HG02610 (cell line): Measurements from ENCODE around the gene NRCAM.

ENCODE experiments used
- ATAC-seq: cut with Tn5 transposase; IDR thresholded peaks from one replicate; pipeline ENCODE4 v1.9.1; 2021; ENCODE audit warnings: mild to moderate bottlenecking, moderate library complexity; ENCODE audit not compliant: unreplicated experiment

Gene NRCAM

GRCh38 chr7:108225531-108226181 is 230.6 kb downstream of the NRCAM start:
- ATAC-seq, result no peak

- no peak for ATAC-seq
Observed at GRCh38 chr7:108224387-108224786, 231.8 kb downstream of the NRCAM start.

- no peak for ATAC-seq
Observed at GRCh38 chr7:108222236-108222892, 233.9 kb downstream of the NRCAM start.

DNA sequence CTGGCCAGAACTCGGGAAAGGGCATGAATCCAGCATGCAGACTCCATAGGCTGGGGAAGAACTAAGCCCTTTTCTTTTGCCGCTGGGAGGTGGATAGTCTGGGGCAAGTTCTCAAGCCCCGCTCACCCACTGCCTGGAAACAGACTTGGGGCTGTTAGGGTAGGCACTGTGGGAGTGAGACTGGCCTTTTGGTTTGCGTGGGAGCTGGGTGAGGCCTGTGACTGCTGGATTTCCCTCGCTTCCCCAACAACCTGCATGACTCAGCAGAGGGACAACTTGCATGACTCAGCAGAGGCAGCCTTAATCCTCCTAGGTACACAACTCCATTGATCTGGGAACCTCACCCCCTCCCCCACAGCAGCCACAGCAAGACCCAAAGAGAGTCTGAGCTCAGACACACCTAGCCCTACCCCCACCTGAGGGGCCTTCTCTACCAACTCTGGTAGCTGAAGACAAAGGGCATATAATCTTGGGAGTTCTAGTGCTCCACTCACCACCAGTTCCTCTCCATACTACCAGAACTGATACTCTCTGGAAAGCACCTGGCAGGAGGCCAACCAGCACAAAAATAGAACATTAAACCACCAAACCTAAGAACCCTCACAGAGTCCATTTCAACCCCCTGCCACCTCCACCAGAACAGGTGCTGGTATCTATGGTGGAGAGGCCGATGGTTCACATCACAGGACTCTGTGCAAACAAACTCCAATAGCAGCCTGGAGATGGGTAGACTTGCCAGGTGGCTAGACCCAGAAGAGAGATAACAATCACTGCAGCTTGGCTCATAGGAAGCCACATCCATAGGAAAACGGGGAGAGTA is 244.6 kb downstream of the NRCAM start:
- peak; percentile 84 for ATAC-seq

GRCh38 chr7:108210796-108211195 is 245.4 kb downstream of the NRCAM start:
- no peak for ATAC-seq

DNA sequence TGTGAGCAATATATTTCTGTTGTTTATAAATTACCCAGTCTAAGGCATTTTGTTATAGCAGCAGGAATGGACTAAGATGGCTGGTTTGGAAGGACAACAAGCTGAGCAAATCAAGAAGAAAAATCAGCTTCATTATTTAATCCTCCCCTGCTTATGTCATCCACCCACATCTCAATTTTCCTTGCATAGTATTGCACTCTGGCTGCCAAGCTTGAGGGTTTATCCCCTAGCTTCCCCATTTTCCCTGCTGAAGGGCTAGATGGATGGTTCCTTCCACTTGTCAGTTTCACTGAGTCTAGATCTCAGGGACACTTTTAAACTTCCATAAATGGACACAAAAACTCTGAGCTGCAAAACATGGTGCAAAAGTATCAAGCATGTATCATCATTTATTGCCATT is 250.9 kb downstream of the NRCAM start:
- ATAC-seq, result no peak

- no peak for ATAC-seq
Observed at GRCh38 chr7:108204281-108204796, 251.9 kb downstream of the NRCAM start.

GRCh38 chr7:108203537-108203936 is 252.7 kb downstream of the NRCAM start:
- ATAC-seq, result peak; percentile 68

DNA sequence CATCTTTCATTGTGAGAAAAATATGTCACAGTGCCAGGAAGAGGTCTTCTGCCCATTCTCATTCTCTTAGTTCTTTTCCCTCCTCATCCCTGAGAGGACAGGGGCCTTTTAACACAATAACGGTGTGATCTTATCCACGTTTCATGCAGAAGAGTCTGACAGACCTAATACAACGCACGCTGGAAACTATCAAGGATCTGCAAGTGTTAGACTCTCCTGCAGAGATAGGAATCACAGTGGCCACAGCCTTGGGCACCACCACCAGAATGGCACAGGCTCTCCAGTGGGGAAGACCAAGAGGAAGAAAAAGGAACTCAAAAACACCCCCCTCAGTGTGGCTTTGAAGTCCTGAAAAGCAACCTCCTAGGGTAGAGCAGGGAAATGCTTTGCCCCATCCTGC is 253.5 kb downstream of the NRCAM start:
- ATAC-seq, result no peak

- ATAC-seq, result no peak
Observed at GRCh38 chr7:108201766-108202165, 254.5 kb downstream of the NRCAM start.

DNA sequence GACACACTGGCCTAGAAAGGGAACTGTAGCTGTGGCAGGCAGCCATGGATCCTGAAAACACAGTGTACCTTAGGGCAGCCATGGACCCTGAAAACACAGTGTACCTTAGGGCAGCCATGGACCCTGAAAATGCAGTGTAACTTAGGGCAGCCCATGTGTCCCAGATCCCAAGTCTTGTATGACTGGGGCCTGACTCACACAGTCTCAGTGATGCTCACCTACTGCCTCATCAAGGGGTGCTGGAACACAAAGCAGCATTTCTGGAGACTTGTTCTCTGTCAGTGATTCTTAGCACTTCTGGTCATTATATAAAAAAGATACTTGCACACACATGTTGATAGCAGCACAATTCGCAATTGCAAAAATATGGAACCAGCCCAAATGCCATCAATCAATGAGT is 255.9 kb downstream of the NRCAM start:
- no peak for ATAC-seq

- no peak for ATAC-seq
Observed at GRCh38 chr7:108197371-108198091, 258.7 kb downstream of the NRCAM start.

DNA sequence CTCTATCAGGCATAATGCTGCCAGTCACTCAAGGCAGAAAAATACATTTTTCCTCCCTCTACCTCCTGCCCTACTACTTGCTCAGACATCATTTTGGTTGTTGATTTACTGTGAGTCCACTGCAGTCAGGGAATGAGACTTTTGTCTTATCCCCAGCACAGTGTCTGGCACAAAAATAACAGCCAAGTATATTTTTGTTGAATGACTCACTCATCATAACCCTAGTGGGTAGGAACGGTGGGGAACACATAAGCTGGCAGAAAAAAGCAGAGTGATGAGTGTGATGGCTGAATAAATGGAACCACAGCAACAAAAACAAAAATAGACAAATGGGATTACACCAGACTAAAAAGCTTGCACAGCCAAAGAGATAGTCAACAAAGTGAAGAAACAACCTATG is 260.2 kb downstream of the NRCAM start:
- ATAC-seq, result no peak

DNA sequence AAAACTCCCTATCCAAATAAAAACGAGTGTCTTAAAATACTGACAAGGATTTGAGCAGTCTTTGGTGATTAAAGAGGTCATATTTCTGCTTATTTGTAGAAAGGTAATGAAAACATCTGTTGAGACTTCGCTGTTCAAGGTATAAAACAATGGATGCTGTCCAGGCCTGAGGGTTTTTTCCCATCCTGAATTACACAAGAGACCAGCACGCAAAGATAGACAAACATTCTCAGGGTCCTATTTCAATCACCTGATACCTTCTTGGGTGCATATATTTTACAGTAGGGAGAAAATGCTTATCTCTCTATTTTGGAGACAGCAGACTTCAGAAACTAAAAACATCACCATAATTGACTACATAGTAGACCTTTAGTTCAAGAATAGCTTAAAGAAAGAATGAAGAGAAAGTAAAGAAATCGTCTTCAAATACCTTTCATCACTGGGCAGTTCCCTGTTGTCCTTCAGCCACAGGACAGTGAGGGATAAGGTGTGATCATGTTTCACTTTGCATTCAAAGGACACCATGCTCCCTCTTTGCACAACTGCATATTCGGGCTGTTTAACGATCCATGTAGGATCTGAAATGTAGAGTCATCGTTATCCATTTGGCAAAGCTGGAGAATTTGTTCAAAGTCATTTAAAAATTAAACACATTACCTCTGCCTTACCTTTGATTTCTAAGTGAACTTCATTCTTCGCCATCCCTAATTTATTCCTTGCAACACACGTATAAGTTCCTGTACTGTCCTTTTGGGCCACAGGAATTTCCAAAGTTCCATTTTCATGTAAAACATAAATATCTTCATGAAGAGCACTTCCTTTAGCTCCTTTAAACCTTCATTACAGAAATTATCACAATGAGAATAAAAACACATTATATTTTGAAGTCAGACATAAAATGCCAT is 262.4 kb downstream of the NRCAM start:
- no peak for ATAC-seq

GRCh38 chr7:108190891-108191290 is 265.3 kb downstream of the NRCAM start:
- ATAC-seq, result no peak

- ATAC-seq, result peak; percentile 96
Observed at GRCh38 chr7:108189733-108190388, 266.4 kb downstream of the NRCAM start.

DNA sequence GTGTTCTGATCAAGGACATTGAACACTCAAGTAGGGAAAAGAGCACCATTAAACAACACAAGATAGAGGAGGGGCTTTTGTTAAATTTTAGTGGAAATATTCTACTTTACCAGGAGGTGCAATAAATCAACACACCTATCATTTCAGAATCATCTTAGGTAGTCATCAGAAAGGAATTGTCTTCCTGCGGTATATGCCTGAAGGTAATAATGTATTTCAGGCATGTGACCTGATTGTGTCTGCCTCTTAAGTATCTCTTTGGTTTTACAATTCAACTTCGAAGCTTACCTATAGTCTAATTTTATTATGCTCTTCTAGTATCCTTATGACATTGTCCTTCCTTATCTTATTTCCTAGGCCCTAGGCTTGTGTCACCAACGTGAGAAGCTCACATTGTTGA is 267.5 kb downstream of the NRCAM start:
- ATAC-seq, result no peak

- ATAC-seq, result no peak
Observed at GRCh38 chr7:108181073-108181985, 274.9 kb downstream of the NRCAM start.
